ENCODE results near the gene PDZRN3. TPM values are rescaled to one million over a fixed set of nuclear protein-coding genes. Genes with fewer than 3 reads are reported as not detected.

Gene PDZRN3
- total RNA-seq, 2 experiments from 2014 or later = not detected

GRCh38 chr3:73604451-73604850 is 20.3 kb downstream of the PDZRN3 start:
- intact Hi-C loops (cut with micrococcal nuclease) = no loop called here
- CTCF ChIA-PET = no interaction called here
- no peak overlapping the region for H3K4me3 Mint-ChIP-seq

GRCh38 chr3:73603762-73604171 is 21.0 kb downstream of the PDZRN3 start:
- no peak for TF ChIP-seq CTCF (IDR thresholded peaks at IDR 0.05)
- ChIA-PET POLR2A (no interaction called here), CTCF (no interaction called here)
- Mint-ChIP-seq H3K9me3 (no peaks in the 10 kb centered on the region), H3K27me3 (no peaks in the 10 kb centered on the region), H3K27ac (no peak overlapping the region), H3K4me3 (no peak overlapping the region), H3K36me3 (ENCODE audit: low read depth) (no peaks in the 10 kb centered on the region), H3K4me1 (ENCODE audit: low read depth) (no peaks in the 10 kb centered on the region)
- intact Hi-C loops (cut with micrococcal nuclease) = no loop called here
- DNase-seq = no peak
- ATAC-seq = no peak

More at GRCh38 chr3:73604451-73604850, 20.3 kb downstream of the PDZRN3 start:
- no peak for ATAC-seq
- H3K36me3 Mint-ChIP-seq (ENCODE audit: low read depth) = no peaks in the 10 kb centered on the region
- DNase-seq = no peak
- no peak overlapping the region for H3K27ac Mint-ChIP-seq
- TF ChIP-seq CTCF (IDR thresholded peaks at IDR 0.05) = no peak
- no peaks in the 10 kb centered on the region for H3K9me3 Mint-ChIP-seq
- H3K27me3 Mint-ChIP-seq = no peaks in the 10 kb centered on the region
- H3K4me1 Mint-ChIP-seq (ENCODE audit: low read depth) = no peaks in the 10 kb centered on the region
- POLR2A ChIA-PET = no interaction called here

GRCh38 chr3:73602170-73602569 is 22.6 kb downstream of the PDZRN3 start:
- H3K4me1 Mint-ChIP-seq (ENCODE audit: low read depth) = no peaks in the 10 kb centered on the region
- H3K27ac Mint-ChIP-seq = no peak overlapping the region
- H3K9me3 Mint-ChIP-seq = no peaks in the 10 kb centered on the region
- ATAC-seq (no peak), DNase-seq (no peak)
- ChIA-PET CTCF (no interaction called here), POLR2A (no interaction called here)
- no peaks in the 10 kb centered on the region for H3K36me3 Mint-ChIP-seq (ENCODE audit: low read depth)
- no peak for TF ChIP-seq CTCF (IDR thresholded peaks at IDR 0.05)
- H3K4me3 Mint-ChIP-seq = no peak overlapping the region
- no peaks in the 10 kb centered on the region for H3K27me3 Mint-ChIP-seq
- intact Hi-C loops (cut with micrococcal nuclease) = no loop called here

GRCh38 chr3:73601481-73601880 is 23.3 kb downstream of the PDZRN3 start:
- ATAC-seq = no peak
- Mint-ChIP-seq H3K27me3 (no peaks in the 10 kb centered on the region), H3K36me3 (ENCODE audit: low read depth) (no peaks in the 10 kb centered on the region), H3K27ac (no peak overlapping the region), H3K9me3 (no peaks in the 10 kb centered on the region), H3K4me3 (no peak overlapping the region), H3K4me1 (ENCODE audit: low read depth) (no peaks in the 10 kb centered on the region)
- no peak for TF ChIP-seq CTCF (IDR thresholded peaks at IDR 0.05)
- CTCF ChIA-PET = no interaction called here
- DNase-seq = no peak
- intact Hi-C loops (cut with micrococcal nuclease) = no loop called here
- POLR2A ChIA-PET = no interaction called here

GRCh38 chr3:73601011-73601410 is 23.7 kb downstream of the PDZRN3 start:
- no peaks in the 10 kb centered on the region for H3K9me3 Mint-ChIP-seq
- TF ChIP-seq CTCF (IDR thresholded peaks at IDR 0.05) = no peak
- CTCF ChIA-PET = no interaction called here
- ATAC-seq (no peak), DNase-seq (no peak)
- no peak overlapping the region for H3K27ac Mint-ChIP-seq
- POLR2A ChIA-PET = no interaction called here
- H3K4me1 Mint-ChIP-seq (ENCODE audit: low read depth) = no peaks in the 10 kb centered on the region
- no peaks in the 10 kb centered on the region for H3K27me3 Mint-ChIP-seq
- H3K4me3 Mint-ChIP-seq = no peak overlapping the region
- intact Hi-C loops (cut with micrococcal nuclease) = no loop called here
- no peaks in the 10 kb centered on the region for H3K36me3 Mint-ChIP-seq (ENCODE audit: low read depth)

Measured in activated CD8-positive, alpha-beta T cell treated with anti-CD3 and anti-CD28 coated beads for 36 hours (primary cell).